Measurements from ENCODE around the gene CBL. TPM values are rescaled to one million over a fixed set of nuclear protein-coding genes. Genes with fewer than 3 reads are reported as not detected.

The CBL gene
- total RNA-seq, 2 donors from 2014 or later: 10.8 to 16.4 TPM

DNA sequence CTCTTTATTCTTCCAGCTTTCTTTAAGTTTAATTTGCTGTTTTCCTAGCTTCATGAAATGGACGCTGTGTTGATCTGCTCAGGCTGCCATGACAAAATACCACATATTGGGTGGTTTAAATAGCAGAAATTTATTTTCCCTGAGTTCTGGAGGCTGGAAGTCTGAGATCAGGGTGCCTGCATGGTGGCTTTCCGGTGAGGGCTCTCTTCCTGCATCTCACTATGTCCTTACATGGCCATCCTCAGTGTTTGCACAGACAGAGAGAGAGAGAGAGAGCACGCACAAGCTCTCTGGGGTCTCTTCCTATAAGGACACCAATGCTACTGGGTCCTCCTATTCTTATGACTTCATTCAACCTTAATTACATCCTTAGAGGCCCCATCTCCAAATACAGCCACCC lies 82.1 kb downstream of the CBL start:
- H3K36me3 ChIP-seq: peaks cover 6% of the 10 kb centered on the region
- H3K4me3 ChIP-seq: no peak overlapping the region
- TF ChIP-seq, protein P1, sequence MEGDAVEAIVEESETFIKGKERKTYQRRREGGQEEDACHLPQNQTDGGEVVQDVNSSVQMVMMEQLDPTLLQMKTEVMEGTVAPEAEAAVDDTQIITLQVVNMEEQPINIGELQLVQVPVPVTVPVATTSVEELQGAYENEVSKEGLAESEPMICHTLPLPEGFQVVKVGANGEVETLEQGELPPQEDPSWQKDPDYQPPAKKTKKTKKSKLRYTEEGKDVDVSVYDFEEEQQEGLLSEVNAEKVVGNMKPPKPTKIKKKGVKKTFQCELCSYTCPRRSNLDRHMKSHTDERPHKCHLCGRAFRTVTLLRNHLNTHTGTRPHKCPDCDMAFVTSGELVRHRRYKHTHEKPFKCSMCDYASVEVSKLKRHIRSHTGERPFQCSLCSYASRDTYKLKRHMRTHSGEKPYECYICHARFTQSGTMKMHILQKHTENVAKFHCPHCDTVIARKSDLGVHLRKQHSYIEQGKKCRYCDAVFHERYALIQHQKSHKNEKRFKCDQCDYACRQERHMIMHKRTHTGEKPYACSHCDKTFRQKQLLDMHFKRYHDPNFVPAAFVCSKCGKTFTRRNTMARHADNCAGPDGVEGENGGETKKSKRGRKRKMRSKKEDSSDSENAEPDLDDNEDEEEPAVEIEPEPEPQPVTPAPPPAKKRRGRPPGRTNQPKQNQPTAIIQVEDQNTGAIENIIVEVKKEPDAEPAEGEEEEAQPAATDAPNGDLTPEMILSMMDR (IDR thresholded peaks at IDR 0.05): no peak
- H3K9ac ChIP-seq (ENCODE audit: low read depth in 2 of 2, low read length in 2 of 2): no peak overlapping the region
- no peaks in the 10 kb centered on the region for H3K4me1 ChIP-seq
- DNase-seq: no peak
- intact Hi-C loops (cut with DNase I): no loop called here
- no peaks in the 10 kb centered on the region for H3K27me3 ChIP-seq
- no peaks in the 10 kb centered on the region for H3K9me3 ChIP-seq
- H3K27ac ChIP-seq: no peak overlapping the region

DNA sequence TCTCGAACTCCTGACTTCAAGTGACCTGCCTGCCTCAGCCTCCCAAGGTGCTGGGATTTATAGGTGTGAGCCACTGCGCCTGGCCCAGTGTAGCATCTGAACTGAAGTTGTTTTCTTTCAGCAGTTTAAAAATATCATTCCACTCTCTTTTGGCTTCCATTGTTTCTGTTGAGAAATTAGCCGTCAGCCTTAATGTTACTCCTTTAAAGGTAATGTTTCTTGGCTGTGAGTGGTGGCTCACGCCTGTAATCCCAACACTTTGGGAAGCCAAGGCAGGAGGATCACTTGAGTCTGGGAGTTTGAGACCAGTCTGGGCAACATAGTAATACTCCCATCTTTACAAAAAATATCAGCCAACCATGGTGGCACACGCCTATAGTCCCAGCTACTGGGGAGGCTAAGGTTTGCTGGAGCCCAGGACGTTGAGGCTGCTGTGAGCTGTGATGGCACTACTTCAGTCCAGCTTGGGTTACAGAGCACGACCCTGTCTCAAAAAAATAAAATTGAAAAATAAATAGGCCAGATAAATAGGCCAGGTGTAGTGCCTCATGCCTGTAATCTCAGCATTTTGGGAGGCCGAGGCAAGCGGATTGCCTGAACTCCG lies 84.9 kb downstream of the CBL start:
- H3K27me3 ChIP-seq: no peaks in the 10 kb centered on the region
- H3K9ac ChIP-seq (ENCODE audit: low read depth in 2 of 2, low read length in 2 of 2): no peak overlapping the region
- H3K9me3 ChIP-seq: no peaks in the 10 kb centered on the region
- H3K4me1 ChIP-seq: no peaks in the 10 kb centered on the region
- H3K4me3 ChIP-seq: no peak overlapping the region
- TF ChIP-seq, protein P1 (IDR thresholded peaks at IDR 0.05): no peak
- H3K36me3 ChIP-seq: no peaks in the 10 kb centered on the region
- no peak overlapping the region for H3K27ac ChIP-seq
- intact Hi-C loops (cut with DNase I): no loop called here
- DNase-seq: no peak

DNA sequence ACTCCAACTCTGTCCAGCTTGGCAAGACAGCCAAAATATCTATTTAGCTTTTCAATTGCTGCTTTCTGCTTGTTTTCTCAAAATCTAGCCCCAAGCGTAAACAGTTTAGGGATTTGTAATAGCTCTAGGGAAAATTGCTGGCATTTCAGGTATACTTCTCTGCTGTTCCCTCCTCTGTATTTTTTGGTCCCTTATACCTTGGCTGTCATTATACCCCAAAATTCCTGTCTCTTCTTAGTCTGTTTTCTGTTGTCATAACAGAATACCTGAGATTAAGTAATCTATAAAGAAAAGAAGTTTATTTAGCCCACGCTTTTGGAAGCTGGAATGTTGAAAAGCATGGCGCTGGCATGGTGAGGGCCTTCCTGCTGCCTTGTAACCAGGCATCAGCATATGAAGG lies 87.3 kb downstream of the CBL start:
- Histone ChIP-seq H3K9me3 (no peaks in the 10 kb centered on the region), H3K4me3 (no peak overlapping the region), H3K27me3 (no peaks in the 10 kb centered on the region), H3K27ac (no peak overlapping the region), H3K4me1 (no peaks in the 10 kb centered on the region), H3K9ac (ENCODE audit: low read depth in 2 of 2, low read length in 2 of 2) (no peak overlapping the region), H3K36me3 (no peaks in the 10 kb centered on the region)
- intact Hi-C loops (cut with DNase I): no loop called here
- TF ChIP-seq, protein P1 (IDR thresholded peaks at IDR 0.05): no peak
- no peak for DNase-seq

DNA sequence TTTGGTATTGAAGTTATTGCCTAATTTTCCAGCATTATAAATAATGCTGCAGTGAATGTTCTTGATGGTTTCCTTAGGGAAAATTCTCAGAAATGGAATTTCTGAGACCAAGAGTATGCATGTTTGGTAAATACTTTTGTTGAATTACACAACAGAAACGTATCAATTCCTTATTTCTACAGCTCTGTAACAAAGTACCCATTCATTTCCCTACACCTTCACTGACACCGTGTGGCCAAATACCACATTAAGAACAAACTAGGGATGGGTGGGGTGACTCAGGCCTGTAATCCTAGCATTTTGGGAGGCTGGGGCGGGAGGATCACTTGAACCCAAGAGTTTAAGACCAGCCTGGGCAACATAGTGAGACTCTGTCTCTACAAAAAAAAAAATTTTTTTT lies 89.0 kb downstream of the CBL start:
- Histone ChIP-seq H3K36me3 (peaks cover 5% of the 10 kb centered on the region), H3K9me3 (no peaks in the 10 kb centered on the region), H3K27ac (no peak overlapping the region), H3K9ac (ENCODE audit: low read depth in 2 of 2, low read length in 2 of 2) (no peak overlapping the region), H3K4me1 (no peaks in the 10 kb centered on the region), H3K27me3 (no peaks in the 10 kb centered on the region), H3K4me3 (no peak overlapping the region)
- TF ChIP-seq, protein P1 (IDR thresholded peaks at IDR 0.05): no peak
- no peak for DNase-seq
- intact Hi-C loops (cut with DNase I): no loop called here

DNA sequence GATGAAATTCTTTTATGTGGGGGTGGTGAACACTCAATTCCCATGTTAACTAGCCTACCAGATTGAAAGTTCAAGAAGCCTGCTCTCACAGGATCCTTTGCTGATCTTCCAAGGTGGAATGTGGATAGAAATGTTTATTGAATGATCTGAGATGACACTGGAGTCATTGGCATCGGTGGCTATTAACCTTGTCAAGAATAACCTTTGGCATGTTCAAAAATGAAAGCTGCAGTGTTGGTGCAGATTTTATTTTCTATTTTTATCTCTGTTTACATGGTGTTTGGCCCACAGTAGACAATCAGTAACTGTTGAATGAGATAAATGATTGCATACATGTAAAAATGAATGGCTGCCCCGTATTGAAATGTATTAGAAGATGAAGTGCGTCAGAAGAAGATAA lies 91.8 kb downstream of the CBL start:
- peaks cover 5% of the 10 kb centered on the region for H3K36me3 ChIP-seq
- no peak overlapping the region for H3K4me3 ChIP-seq
- intact Hi-C loops (cut with DNase I): no loop called here
- no peaks in the 10 kb centered on the region for H3K9me3 ChIP-seq
- no peaks in the 10 kb centered on the region for H3K27me3 ChIP-seq
- H3K27ac ChIP-seq: no peak overlapping the region
- no peaks in the 10 kb centered on the region for H3K4me1 ChIP-seq
- TF ChIP-seq, protein P1 (IDR thresholded peaks at IDR 0.05): no peak
- no peak overlapping the region for H3K9ac ChIP-seq (ENCODE audit: low read depth in 2 of 2, low read length in 2 of 2)
- no peak for DNase-seq
